Spleen (tissue), 7 donors: ENCODE measurements around the gene PADI4.

Experiments
- POLR2A ChIP-seq, 3 donors: fragments of 450-650 bp; IDR thresholded peaks; one replicate each; pipeline ENCODE4 v1.5.1; 2017; ENCODE audit warnings: antibody characterized with exemption in 3 of 3, mild to moderate bottlenecking in 1 of 3
- POLR2AphosphoS5 ChIP-seq, 3 donors: sonication (generic); formaldehyde crosslinking; IDR thresholded peaks; one replicate each; pipeline ENCODE4 v1.5.1; 2017; ENCODE audit warnings: antibody characterized with exemption in 3 of 3
- TF ChIP-seq, protein P1 (sequence below), 11 experiments: fragments of 200-600 bp in 7 of 11; fragments of 450-650 bp in 4 of 11; sonication (generic) in 4 of 11; IDR thresholded peaks in 8 of 11; conservative IDR thresholded peaks in 3 of 11; 1 replicate in 7 of 11; 2 replicates in 4 of 11; pipeline versions ENCODE4 v1.4.0 to v1.8.0; 2016 to 2021; ENCODE audit warnings: antibody characterized with exemption in 11 of 11, inconsistent platforms in 4 of 11, mild to moderate bottlenecking in 1 of 11
- donor health status: DM: no; HTN: no; CAD: no; lungs with moderate emphysema.
- donor health status: DM: no; HTN: no; CAD: no.
- donor health status: DM: no; HTN: no; CAD: no.

DNA sequence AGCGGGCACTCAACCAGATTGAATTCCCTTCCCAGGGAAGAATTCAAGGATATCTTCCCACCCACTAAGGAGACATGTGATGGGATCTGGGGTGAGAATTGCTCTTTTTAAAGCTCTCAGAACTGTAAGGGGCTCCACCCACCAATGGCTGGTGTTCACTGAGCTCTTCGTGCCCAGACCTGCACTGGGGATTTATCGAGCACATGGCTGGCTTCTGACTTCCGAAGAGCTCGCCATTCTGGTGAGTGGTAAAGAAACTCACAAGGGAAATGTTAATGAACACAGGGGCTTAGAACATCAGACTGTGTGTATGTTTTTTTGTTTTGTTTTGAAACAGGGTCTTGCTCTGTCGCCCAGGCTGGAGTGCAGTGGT, 49.3 kb upstream of the PADI4 start:
- TF ChIP-seq, protein P1, sequence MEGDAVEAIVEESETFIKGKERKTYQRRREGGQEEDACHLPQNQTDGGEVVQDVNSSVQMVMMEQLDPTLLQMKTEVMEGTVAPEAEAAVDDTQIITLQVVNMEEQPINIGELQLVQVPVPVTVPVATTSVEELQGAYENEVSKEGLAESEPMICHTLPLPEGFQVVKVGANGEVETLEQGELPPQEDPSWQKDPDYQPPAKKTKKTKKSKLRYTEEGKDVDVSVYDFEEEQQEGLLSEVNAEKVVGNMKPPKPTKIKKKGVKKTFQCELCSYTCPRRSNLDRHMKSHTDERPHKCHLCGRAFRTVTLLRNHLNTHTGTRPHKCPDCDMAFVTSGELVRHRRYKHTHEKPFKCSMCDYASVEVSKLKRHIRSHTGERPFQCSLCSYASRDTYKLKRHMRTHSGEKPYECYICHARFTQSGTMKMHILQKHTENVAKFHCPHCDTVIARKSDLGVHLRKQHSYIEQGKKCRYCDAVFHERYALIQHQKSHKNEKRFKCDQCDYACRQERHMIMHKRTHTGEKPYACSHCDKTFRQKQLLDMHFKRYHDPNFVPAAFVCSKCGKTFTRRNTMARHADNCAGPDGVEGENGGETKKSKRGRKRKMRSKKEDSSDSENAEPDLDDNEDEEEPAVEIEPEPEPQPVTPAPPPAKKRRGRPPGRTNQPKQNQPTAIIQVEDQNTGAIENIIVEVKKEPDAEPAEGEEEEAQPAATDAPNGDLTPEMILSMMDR (IDR thresholded peaks at IDR 0.05 in 8 of 11, conservative IDR thresholded peaks at IDR 0.05 in 3 of 11): no peak
- TF ChIP-seq POLR2AphosphoS5 (IDR thresholded peaks at IDR 0.05) (no peak), POLR2A (IDR thresholded peaks at IDR 0.05) (no peak)
